Measurements from ENCODE around the gene KBTBD7. TPM values are rescaled to one million over a fixed set of nuclear protein-coding genes. Genes with fewer than 3 reads are reported as not detected.

Gene KBTBD7
- total RNA-seq, 1 donor from 2014 or later: 12.2 TPM

DNA sequence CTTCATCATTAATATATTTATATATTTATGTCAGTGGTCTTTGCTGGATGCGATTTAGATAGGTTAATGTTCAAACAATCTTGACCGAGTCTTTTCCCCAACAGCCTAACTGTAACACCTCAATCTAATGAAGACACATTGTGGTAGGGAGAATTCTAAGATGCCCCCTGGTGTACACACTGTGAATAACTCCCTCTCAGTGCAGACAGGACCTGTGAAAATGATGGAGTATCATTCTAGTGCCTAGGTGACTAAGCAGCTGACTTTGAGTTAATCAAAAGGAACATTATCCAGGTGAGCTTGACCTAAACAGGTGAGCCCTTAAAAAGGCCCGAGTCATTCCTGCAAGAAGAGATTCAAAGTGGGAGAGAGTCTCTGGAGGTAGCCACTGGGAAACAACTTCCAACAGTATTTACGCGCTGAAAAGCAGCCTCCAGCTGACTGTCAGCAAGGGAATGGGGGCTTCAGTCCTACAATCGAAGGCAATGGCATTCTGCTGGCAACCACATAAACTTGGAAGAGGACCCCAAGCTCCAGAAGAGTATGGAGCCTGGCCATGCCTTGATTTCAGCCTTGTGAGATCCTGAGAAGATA, 28.0 kb upstream of the KBTBD7 start:
- peaks cover 4% of the 10 kb centered on the region for H3K4me1 Mint-ChIP-seq (ENCODE audit: unreplicated experiment)
- TF ChIP-seq, protein P1, sequence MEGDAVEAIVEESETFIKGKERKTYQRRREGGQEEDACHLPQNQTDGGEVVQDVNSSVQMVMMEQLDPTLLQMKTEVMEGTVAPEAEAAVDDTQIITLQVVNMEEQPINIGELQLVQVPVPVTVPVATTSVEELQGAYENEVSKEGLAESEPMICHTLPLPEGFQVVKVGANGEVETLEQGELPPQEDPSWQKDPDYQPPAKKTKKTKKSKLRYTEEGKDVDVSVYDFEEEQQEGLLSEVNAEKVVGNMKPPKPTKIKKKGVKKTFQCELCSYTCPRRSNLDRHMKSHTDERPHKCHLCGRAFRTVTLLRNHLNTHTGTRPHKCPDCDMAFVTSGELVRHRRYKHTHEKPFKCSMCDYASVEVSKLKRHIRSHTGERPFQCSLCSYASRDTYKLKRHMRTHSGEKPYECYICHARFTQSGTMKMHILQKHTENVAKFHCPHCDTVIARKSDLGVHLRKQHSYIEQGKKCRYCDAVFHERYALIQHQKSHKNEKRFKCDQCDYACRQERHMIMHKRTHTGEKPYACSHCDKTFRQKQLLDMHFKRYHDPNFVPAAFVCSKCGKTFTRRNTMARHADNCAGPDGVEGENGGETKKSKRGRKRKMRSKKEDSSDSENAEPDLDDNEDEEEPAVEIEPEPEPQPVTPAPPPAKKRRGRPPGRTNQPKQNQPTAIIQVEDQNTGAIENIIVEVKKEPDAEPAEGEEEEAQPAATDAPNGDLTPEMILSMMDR (IDR thresholded peaks at IDR 0.05): peak; percentile 76
- H3K27ac Mint-ChIP-seq (ENCODE audit: unreplicated experiment): no peak overlapping the region
- H3K27me3 Mint-ChIP-seq (ENCODE audit: unreplicated experiment): no peaks in the 10 kb centered on the region
- H3K9me3 Mint-ChIP-seq (ENCODE audit: unreplicated experiment): no peaks in the 10 kb centered on the region
- H3K4me3 Mint-ChIP-seq (ENCODE audit: unreplicated experiment): no peak overlapping the region
- DNase-seq (ENCODE audit: extremely low spot score, unreplicated experiment): no peak
- peaks cover 2% of the 10 kb centered on the region for H3K36me3 Mint-ChIP-seq (ENCODE audit: unreplicated experiment)

DNA sequence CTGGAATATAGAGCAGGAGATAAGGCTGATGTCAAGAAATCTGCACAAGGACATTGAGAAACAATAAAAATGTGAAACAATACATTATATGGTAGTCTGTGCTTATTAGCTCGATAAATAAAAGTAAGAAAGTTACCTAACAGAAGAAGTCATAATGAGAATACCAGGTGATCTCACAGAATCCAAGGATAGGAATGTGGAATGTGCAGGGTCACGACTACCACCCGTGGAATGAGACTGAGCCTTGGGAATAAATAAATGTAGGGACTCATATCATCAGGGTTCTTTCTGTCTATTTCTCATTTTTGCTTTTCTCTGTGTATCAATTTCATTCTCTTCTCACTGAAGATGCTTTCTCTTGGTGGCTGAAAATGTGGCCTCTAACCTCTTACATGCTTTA, 26.0 kb upstream of the KBTBD7 start:
- TF ChIP-seq, protein P1 (IDR thresholded peaks at IDR 0.05): no peak
- Mint-ChIP-seq H3K9me3 (ENCODE audit: unreplicated experiment) (no peaks in the 10 kb centered on the region), H3K27ac (ENCODE audit: unreplicated experiment) (no peak overlapping the region), H3K4me3 (ENCODE audit: unreplicated experiment) (no peak overlapping the region), H3K36me3 (ENCODE audit: unreplicated experiment) (no peaks in the 10 kb centered on the region), H3K4me1 (ENCODE audit: unreplicated experiment) (peaks cover 12% of the 10 kb centered on the region), H3K27me3 (ENCODE audit: unreplicated experiment) (no peaks in the 10 kb centered on the region)
- DNase-seq (ENCODE audit: extremely low spot score, unreplicated experiment): no peak

DNA sequence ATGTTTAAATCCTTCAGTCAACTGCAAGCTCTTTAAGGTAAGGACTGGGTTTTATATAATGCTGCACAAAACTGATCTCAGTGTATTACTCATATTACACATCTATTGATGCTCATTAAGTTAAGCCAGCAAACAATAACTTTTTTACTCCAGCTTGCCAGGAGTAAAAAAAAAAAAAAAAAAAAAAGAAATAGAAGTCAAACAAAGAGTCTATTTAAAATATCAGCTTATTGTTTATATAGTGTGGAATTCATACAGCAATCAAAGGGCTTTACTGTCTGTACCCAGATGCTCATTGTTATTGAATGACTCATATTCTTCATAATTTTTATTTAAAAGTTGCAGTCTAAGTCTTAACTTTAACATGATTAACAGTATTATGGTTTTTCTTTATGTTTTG, 21.8 kb upstream of the KBTBD7 start:
- Mint-ChIP-seq H3K27ac (ENCODE audit: unreplicated experiment) (no peak overlapping the region), H3K9me3 (ENCODE audit: unreplicated experiment) (peaks cover 9% of the 10 kb centered on the region), H3K4me1 (ENCODE audit: unreplicated experiment) (peaks cover 8% of the 10 kb centered on the region), H3K4me3 (ENCODE audit: unreplicated experiment) (no peak overlapping the region), H3K27me3 (ENCODE audit: unreplicated experiment) (no peaks in the 10 kb centered on the region), H3K36me3 (ENCODE audit: unreplicated experiment) (peaks cover 2% of the 10 kb centered on the region)
- DNase-seq (ENCODE audit: extremely low spot score, unreplicated experiment): no peak
- TF ChIP-seq, protein P1 (IDR thresholded peaks at IDR 0.05): no peak

DNA sequence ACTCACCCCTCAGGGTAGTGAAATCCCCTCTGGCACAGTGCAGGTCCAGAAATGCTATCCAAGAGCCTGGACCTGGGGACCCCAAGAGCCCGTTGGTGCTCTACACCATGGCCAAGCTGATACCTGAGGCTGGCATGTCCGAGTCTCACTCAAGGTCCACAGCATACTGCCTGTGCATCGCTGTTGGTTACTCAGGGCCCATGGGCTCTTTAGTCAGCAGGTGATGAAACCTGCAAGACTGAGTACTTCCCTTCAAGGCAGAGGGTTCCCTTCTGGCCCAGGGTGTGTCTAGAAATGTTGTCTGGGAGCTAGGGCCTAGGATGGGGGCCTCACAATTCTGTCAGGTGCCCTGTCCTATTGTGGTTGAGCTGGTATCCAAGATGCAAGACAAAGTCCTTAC, 19.6 kb upstream of the KBTBD7 start:
- TF ChIP-seq, protein P1 (IDR thresholded peaks at IDR 0.05): no peak
- DNase-seq (ENCODE audit: extremely low spot score, unreplicated experiment): no peak
- H3K4me1 Mint-ChIP-seq (ENCODE audit: unreplicated experiment): peaks cover 8% of the 10 kb centered on the region
- no peak overlapping the region for H3K27ac Mint-ChIP-seq (ENCODE audit: unreplicated experiment)
- H3K27me3 Mint-ChIP-seq (ENCODE audit: unreplicated experiment): no peaks in the 10 kb centered on the region
- no peak overlapping the region for H3K4me3 Mint-ChIP-seq (ENCODE audit: unreplicated experiment)
- H3K36me3 Mint-ChIP-seq (ENCODE audit: unreplicated experiment): peaks cover 3% of the 10 kb centered on the region
- peaks cover 24% of the 10 kb centered on the region for H3K9me3 Mint-ChIP-seq (ENCODE audit: unreplicated experiment)

DNA sequence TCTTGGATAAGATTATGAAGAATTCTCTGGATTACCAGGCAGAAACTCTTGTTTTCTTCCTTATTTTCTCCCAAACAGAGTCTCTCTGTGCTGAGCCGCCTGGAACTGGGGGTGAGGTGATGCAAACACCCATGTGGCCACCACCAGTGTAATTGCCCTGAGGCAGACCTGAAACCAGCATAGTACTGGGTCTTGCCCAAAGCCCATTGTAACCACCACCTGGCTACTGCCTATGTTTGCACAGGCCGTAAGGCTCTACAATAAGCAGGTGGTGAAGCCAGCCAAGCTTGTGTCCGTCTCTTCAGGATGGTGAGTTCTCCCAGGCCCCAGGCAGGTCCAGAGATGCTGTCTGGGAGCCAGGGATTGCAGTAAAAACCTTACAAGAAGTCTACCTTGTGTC, 18.9 kb upstream of the KBTBD7 start:
- no peaks in the 10 kb centered on the region for H3K27me3 Mint-ChIP-seq (ENCODE audit: unreplicated experiment)
- TF ChIP-seq, protein P1 (IDR thresholded peaks at IDR 0.05): no peak
- peaks cover 3% of the 10 kb centered on the region for H3K36me3 Mint-ChIP-seq (ENCODE audit: unreplicated experiment)
- H3K4me3 Mint-ChIP-seq (ENCODE audit: unreplicated experiment): no peak overlapping the region
- H3K27ac Mint-ChIP-seq (ENCODE audit: unreplicated experiment): no peak overlapping the region
- H3K4me1 Mint-ChIP-seq (ENCODE audit: unreplicated experiment): peaks cover 8% of the 10 kb centered on the region
- DNase-seq (ENCODE audit: extremely low spot score, unreplicated experiment): no peak
- peaks cover 30% of the 10 kb centered on the region for H3K9me3 Mint-ChIP-seq (ENCODE audit: unreplicated experiment)
